Kidney epithelial cell (primary cell): ENCODE results near the gene FGD5. TPM values are rescaled to one million over a fixed set of nuclear protein-coding genes. Genes with fewer than 3 reads are reported as not detected.
A peak's percentile ranks its signal among the peaks of the same experiment; 100 is the strongest.

ENCODE experiments used
- DNase-seq: peaks from one replicate; pipeline ENCODE4 v3.0.0-alpha.2; 2010; ENCODE audit warnings: low read depth
- H3K27me3 ChIP-seq: 2 replicates; pipeline ENCODE4 v1.6.0; 2011; ENCODE audit warnings: low read length; ENCODE audit not compliant: control insufficient read depth, insufficient read depth
- H3K36me3 ChIP-seq: 2 replicates; pipeline ENCODE4 v1.5.1; 2011; ENCODE audit warnings: low read length; ENCODE audit not compliant: control insufficient read depth, insufficient read depth
- H3K4me3 ChIP-seq: 2 replicates; pipeline ENCODE4 v1.5.1; 2011; ENCODE audit warnings: low read depth, mild to moderate bottlenecking, control low read depth, low read length
- total RNA-seq: library from RNA; depleted of rRNA; stranded (reverse); fragments of >200 nt; gene quantifications from 2 replicates; pipeline ENCODE4 v1.2.3, GENCODE V29; 2015
- TF ChIP-seq, protein P1 (sequence below): IDR thresholded peaks from 2 replicates; pipeline ENCODE4 v1.5.1; 2011; ENCODE audit warnings: mild to moderate bottlenecking, moderate library complexity, low read length, control low read depth, inconsistent platforms; ENCODE audit not compliant: insufficient read depth, poor library complexity, severe bottlenecking

FGD5 gene
- total RNA-seq, 1 donor from 2014 or later, result 1.4 TPM

DNA sequence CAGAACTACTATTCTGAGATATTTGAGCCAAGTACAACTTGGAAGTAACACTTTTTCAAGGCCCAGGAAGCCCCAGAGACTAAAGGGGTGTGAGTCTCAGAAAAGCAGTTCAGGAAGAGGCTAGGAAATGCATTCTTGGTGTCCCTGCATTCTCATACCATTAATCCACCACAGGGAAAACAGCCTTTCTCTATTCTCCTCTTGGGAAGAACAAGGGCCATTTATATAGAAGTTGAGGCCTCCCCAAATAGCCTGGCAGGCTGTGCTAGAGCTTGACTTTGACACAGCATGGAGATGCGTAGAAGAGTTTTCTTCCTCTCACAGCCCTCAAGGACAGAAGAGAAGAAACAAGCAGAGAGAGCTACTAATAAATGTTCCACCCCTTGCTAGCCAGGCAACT, 123.1 kb downstream of the FGD5 start:
- Histone ChIP-seq H3K36me3 (no peaks in the 10 kb centered on the region), H3K4me3 (no peak overlapping the region), H3K27me3 (no peaks in the 10 kb centered on the region)
- no peak for DNase-seq
- TF ChIP-seq, protein P1, sequence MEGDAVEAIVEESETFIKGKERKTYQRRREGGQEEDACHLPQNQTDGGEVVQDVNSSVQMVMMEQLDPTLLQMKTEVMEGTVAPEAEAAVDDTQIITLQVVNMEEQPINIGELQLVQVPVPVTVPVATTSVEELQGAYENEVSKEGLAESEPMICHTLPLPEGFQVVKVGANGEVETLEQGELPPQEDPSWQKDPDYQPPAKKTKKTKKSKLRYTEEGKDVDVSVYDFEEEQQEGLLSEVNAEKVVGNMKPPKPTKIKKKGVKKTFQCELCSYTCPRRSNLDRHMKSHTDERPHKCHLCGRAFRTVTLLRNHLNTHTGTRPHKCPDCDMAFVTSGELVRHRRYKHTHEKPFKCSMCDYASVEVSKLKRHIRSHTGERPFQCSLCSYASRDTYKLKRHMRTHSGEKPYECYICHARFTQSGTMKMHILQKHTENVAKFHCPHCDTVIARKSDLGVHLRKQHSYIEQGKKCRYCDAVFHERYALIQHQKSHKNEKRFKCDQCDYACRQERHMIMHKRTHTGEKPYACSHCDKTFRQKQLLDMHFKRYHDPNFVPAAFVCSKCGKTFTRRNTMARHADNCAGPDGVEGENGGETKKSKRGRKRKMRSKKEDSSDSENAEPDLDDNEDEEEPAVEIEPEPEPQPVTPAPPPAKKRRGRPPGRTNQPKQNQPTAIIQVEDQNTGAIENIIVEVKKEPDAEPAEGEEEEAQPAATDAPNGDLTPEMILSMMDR, result no peak

DNA sequence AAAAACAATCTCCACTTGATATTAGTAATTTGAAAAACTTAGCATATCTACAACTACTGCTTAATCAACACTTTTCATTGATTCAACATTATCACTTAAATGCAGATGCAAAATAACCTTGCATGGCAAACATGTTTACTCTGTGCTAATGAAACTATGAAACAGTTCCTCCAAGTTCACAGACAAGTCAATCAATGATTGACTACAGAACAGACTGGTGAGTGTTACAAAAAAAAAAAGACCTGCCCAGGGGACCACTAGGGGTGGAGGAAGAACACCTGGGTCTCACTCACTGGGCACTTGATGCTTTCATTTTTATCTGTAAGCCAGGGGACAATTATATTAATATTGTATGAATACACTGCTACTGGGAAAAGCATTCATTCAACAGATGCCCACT, 124.3 kb downstream of the FGD5 start:
- H3K27me3 ChIP-seq, result no peaks in the 10 kb centered on the region
- H3K4me3 ChIP-seq, result no peak overlapping the region
- DNase-seq, result peak; percentile 28
- TF ChIP-seq, protein P1, result no peak
- H3K36me3 ChIP-seq, result no peaks in the 10 kb centered on the region

DNA sequence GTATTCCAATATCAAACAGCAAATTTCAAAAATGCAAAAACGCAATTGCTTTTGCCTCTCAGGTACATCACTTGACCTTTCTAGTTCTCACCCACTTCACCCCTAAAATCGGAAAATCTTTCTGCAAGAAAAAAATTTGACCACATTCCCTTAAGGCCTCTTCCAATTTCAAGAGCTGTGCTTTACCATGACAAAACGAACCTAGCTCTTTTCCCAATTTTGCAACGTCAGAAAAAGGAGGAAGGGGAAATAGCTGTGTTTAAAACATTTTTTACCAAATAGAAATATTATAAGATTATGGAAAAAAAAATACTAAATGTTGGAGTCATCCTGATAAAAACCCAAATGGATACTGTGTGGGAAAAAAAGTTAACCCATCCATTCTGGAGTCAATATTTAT, 127.5 kb downstream of the FGD5 start:
- Histone ChIP-seq H3K27me3 (no peaks in the 10 kb centered on the region), H3K36me3 (no peaks in the 10 kb centered on the region), H3K4me3 (peak overlapping the region; percentile 74)
- DNase-seq, result no peak
- TF ChIP-seq, protein P1, result no peak

DNA sequence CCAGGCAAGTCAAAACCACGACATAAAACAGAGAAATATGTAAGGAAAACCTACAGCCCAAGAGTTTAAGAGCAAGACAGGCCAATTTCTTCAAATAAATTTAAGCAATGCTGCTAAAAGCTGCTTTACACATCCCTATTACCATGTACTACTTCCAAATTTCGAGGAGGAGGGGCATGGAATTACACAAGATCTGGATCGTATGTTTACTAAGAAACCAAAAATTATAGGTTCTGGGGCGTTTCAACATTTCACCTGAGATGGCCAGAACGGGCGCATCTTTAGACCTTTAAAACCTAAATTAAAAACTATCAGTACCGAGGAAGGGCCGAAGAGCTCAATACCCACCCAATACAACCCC, 128.0 kb downstream of the FGD5 start:
- Histone ChIP-seq H3K36me3 (no peaks in the 10 kb centered on the region), H3K27me3 (no peaks in the 10 kb centered on the region), H3K4me3 (peak overlapping the region; percentile 74)
- TF ChIP-seq, protein P1, result no peak
- no peak for DNase-seq

DNA sequence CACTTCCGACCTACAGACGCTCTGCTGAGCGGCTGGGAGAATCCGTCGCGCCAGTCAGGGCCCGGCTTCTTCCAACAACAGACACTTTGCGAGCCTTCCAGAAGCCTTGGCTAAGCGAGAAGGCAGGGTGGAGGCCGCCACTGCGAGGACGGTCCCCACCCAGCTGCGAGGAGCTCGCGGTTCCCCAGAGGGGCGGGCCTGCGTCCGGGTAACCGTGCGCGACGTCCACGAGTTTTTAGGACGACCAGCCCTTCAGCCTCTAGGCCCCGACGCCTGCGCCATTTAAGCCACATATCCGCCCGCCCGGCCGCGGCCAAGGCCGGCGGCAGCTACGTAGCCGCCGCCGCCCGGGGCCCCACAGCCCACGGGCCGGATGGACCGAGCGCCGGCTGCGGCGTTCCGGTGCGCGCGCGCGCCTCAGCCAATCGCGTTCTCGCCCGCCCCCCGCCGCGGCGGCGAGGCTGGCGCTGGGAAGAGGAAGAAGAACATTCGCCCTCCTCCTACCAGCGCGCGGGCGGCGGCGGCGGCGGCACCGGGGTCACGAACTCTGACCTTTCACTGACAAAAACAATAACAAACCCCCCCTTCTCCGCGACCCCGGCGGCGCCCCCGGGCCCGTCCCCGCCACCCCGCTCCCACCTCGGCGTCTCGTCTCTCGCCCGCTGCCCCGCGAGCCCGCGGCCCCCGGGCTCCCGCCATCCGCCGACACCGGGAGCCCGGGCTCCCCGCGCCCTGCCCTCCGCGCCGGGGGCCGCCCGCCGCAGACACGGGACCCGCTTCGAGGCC, 128.5 kb downstream of the FGD5 start, which contains the start of gene NR2C2:
TSS of gene NR2C2 (plus strand) at position 484 of the 786 bp plus-strand sequence. CDS start 56,332 bp downstream, outside the sequence.
- no peaks in the 10 kb centered on the region for H3K36me3 ChIP-seq
- no peaks in the 10 kb centered on the region for H3K27me3 ChIP-seq
- H3K4me3 ChIP-seq, result peak within 1 kb of the TSS; percentile 74
- TF ChIP-seq, protein P1, result no peak
- DNase-seq, result no peak
